Panc1 (cell line): ENCODE results near the gene MPO. TPM values are rescaled to one million over a fixed set of nuclear protein-coding genes. Genes with fewer than 3 reads are reported as not detected.

Experiments
- ATAC-seq: fragments of 200-7000 bp; cut with Tn5 transposase; 2 replicates; pipeline ENCODE4 v1.9.1; 2020; ENCODE audit warnings: mild to moderate bottlenecking, moderate library complexity
- BruUV-seq: library from RNA; stranded (reverse); fragments of 400-500 nt; replicated peaks from 2 replicates; lab custom pipeline; 2021; lab: Mats Ljungman, UMichigan
- CTCF ChIA-PET: fragments of 300-600 bp; sonication (Branson Sonifier 250); formaldehyde crosslinking; loops from one replicate; lab custom pipeline; 2022; ENCODE audit warnings: antibody characterized with exemption; lab: Charles Lee
- POLR2A ChIA-PET: fragments of 300-600 bp; sonication (Branson Sonifier 250); formaldehyde crosslinking; loops from one replicate; lab custom pipeline; 2022; ENCODE audit warnings: antibody characterized with exemption; lab: Charles Lee
- DNase-seq: peaks from one replicate; pipeline ENCODE4 v3.0.0-alpha.2; 2010; ENCODE audit warnings: low read depth, low spot score
- H3K27ac ChIP-seq: 2 replicates; pipeline ENCODE4 v1.5.1; 2011; ENCODE audit warnings: mild to moderate bottlenecking, low read length, inconsistent platforms
- H3K27me3 ChIP-seq: fragments of 200-500 bp; sonication (Bioruptor generic); 2 replicates; pipeline ENCODE4 v1.6.0; 2014; ENCODE audit warnings: low read length, inconsistent platforms; ENCODE audit not compliant: control insufficient read depth, insufficient read depth
- H3K36me3 ChIP-seq: fragments of 200-500 bp; sonication (Bioruptor generic); 2 replicates; pipeline ENCODE4 v1.5.1; 2014; ENCODE audit warnings: inconsistent platforms, mild to moderate bottlenecking, low read length, moderate library complexity; ENCODE audit not compliant: control insufficient read depth, insufficient read depth
- H3K4me1 ChIP-seq: 2 replicates; pipeline ENCODE4 v1.5.1; 2011; ENCODE audit warnings: inconsistent platforms, mild to moderate bottlenecking, low read length, moderate library complexity; ENCODE audit not compliant: control insufficient read depth, insufficient read depth
- H3K4me3 ChIP-seq, 2 experiments: 2 replicates each; pipeline ENCODE4 v1.5.1; 2011 to 2012; ENCODE audit warnings: low read depth in 2 of 2, low read length in 2 of 2, mild to moderate bottlenecking in 2 of 2, inconsistent platforms in 1 of 2, moderate library complexity in 1 of 2
- H3K9me3 ChIP-seq: fragments of 200-500 bp; sonication (Bioruptor generic); 2 replicates; pipeline ENCODE4 v1.5.1; 2014; ENCODE audit warnings: low read depth, mild to moderate bottlenecking, inconsistent platforms, low read length, moderate library complexity; ENCODE audit not compliant: control insufficient read depth, insufficient read depth
- CTCF ChIP-seq: fragments of 450-650 bp; IDR thresholded peaks from 2 replicates; pipeline ENCODE4 v1.5.1; 2017; ENCODE audit warnings: mild to moderate bottlenecking
- POLR2AphosphoS5 ChIP-seq: IDR thresholded peaks from 2 replicates; pipeline ENCODE4 v1.6.1; 2012; ENCODE audit warnings: mild to moderate bottlenecking, low read depth, low read length, moderate library complexity
- REST ChIP-seq, 2 experiments: IDR thresholded peaks; 2 replicates each; pipeline ENCODE4 v1.6.1; 2011 to 2012; ENCODE audit warnings: low read depth in 2 of 2, control low read depth in 1 of 2, low read length in 1 of 2, mild to moderate bottlenecking in 1 of 2, moderate library complexity in 1 of 2; ENCODE audit not compliant: insufficient read depth in 1 of 2
- SIN3A ChIP-seq: IDR thresholded peaks from 2 replicates; pipeline ENCODE4 v1.6.1; 2012; ENCODE audit warnings: low read depth, mild to moderate bottlenecking, low read length, moderate library complexity, borderline replicate concordance; ENCODE audit not compliant: insufficient read depth
- TCF7L2 ChIP-seq: IDR thresholded peaks from 2 replicates; pipeline ENCODE4 v1.6.1; 2011; ENCODE audit warnings: mild to moderate bottlenecking, low read depth, low read length, inconsistent platforms
- in situ Hi-C: cut with HindIII; loops from 2 replicates; pipeline ENCODE4 v1.10.0; 2016; ENCODE audit warnings: low sequenced_read_pairs, low pct_unique_long_range_greater_than_20kb
- intact Hi-C: fragments of 100-400 bp; cut with micrococcal nuclease; formaldehyde crosslinking; loops from one replicate; pipeline ENCODE4 v1.10.0; 2022; ENCODE audit not compliant: unreplicated experiment
- total RNA-seq: library from RNA; stranded (reverse); gene quantifications from one replicate; pipeline ENCODE4 v1.2.1, GENCODE V29; 2021; ENCODE audit not compliant: unreplicated experiment

MPO gene
- total RNA-seq, 1 experiment from 2014 or later: not detected

- CTCF ChIA-PET: no interaction called here
- intact Hi-C loops: no loop called here
- no peaks in the 10 kb centered on the region for H3K9me3 ChIP-seq
- no peaks in the 10 kb centered on the region for H3K4me1 ChIP-seq
- H3K27me3 ChIP-seq: no peaks in the 10 kb centered on the region
- no peaks in the 10 kb centered on the region for H3K36me3 ChIP-seq
- in situ Hi-C loops: no loop called here
- no TSS peak for BruUV-seq
- DNase-seq: no peak
- POLR2A ChIA-PET: no interaction called here
- TF ChIP-seq POLR2AphosphoS5 (no peak), REST (IDR thresholded peaks at IDR 0.05; ENCODE audit: insufficient read depth in 1 of 2, low read depth in 2 of 2, low read length in 1 of 2) (no peak), CTCF (no peak), SIN3A (no peak), TCF7L2 (no peak)
- H3K4me3 ChIP-seq: no peak overlapping the region
- no peak for ATAC-seq
- H3K27ac ChIP-seq: no peak overlapping the region
Measured at GRCh38 chr17:58281511-58282011, 826 bp upstream of the MPO start.

GRCh38 chr17:58279736-58280479 lies 827 bp downstream of the MPO start:
- BruUV-seq: no TSS peak
- ATAC-seq (no peak), DNase-seq (no peak)
- ChIA-PET POLR2A (interaction anchor here (0.5 kb wide), 1 partner anchor 1036 kb away, joined by 3 read pairs; no protein-coding TSS in a partner anchor), CTCF (no interaction called here)
- no peak overlapping the region for H3K4me3 ChIP-seq
- intact Hi-C loops (no loop called here), in situ Hi-C loops (no loop called here)
- H3K36me3 ChIP-seq: no peaks in the 10 kb centered on the region
- H3K27me3 ChIP-seq: no peaks in the 10 kb centered on the region
- no peak overlapping the region for H3K27ac ChIP-seq
- no peaks in the 10 kb centered on the region for H3K9me3 ChIP-seq
- no peak for TF ChIP-seq CTCF
- no peak for TF ChIP-seq REST (IDR thresholded peaks at IDR 0.05; ENCODE audit: insufficient read depth in 1 of 2, low read depth in 2 of 2, low read length in 1 of 2)
- no peak for TF ChIP-seq POLR2AphosphoS5
- TF ChIP-seq SIN3A: no peak
- TF ChIP-seq TCF7L2: no peak
- no peaks in the 10 kb centered on the region for H3K4me1 ChIP-seq
